Fibroblast of pulmonary artery (primary cell): ENCODE results near the gene EHMT1.
"Not testable (repeated sequence)": the region's sequence is repeated elsewhere in the genome, so short reads cannot be mapped to it uniquely, and the experiment has no call there.

ENCODE experiments used
- DNase-seq: peaks from one replicate; pipeline ENCODE4 v3.0.0-alpha.2; 2010; ENCODE audit warnings: low read depth
- H3K4me3 ChIP-seq: replicated peaks from 2 replicates; pipeline ENCODE4 v1.5.1; 2011; ENCODE audit warnings: low read depth, mild to moderate bottlenecking, control low read depth, low read length, moderate library complexity
- CTCF ChIP-seq: IDR thresholded peaks from 2 replicates; pipeline ENCODE4 v1.5.1; 2011; ENCODE audit warnings: mild to moderate bottlenecking, control low read depth, low read length, inconsistent platforms; ENCODE audit errors: missing control alignments

The EHMT1 gene

GRCh38 chr9:137731216-137731946 is 112.6 kb downstream of the EHMT1 start:
- no peak for DNase-seq
- TF ChIP-seq CTCF, result no peak
- H3K4me3 ChIP-seq, result no peak overlapping the region

GRCh38 chr9:137731947-137732813 is 113.4 kb downstream of the EHMT1 start:
- TF ChIP-seq CTCF, result no peak
- no peak overlapping the region for H3K4me3 ChIP-seq
- DNase-seq, result no peak

- TF ChIP-seq CTCF, result no peak
- DNase-seq, result no peak
- H3K4me3 ChIP-seq, result no peak overlapping the region
These were observed 114.6 kb downstream of the EHMT1 start for GRCh38 chr9:137733429-137733828.

GRCh38 chr9:137734181-137734580 is 115.4 kb downstream of the EHMT1 start:
- no peak for DNase-seq
- H3K4me3 ChIP-seq, result no peak overlapping the region
- no peak for TF ChIP-seq CTCF

GRCh38 chr9:137738182-137738696 is 119.4 kb downstream of the EHMT1 start:
- not testable (repeated sequence) for DNase-seq, H3K4me3 ChIP-seq

GRCh38 chr9:137738703-137739102 is 119.9 kb downstream of the EHMT1 start:
- no peak for DNase-seq
- no peak for TF ChIP-seq CTCF
- H3K4me3 ChIP-seq, result no peak overlapping the region
